ENCODE data around the gene COL11A2. TPM values are rescaled to one million over a fixed set of nuclear protein-coding genes. Genes with fewer than 3 reads are reported as not detected.
A peak's percentile ranks its signal among the peaks of the same experiment; 100 is the strongest.

COL11A2 gene
- polyA plus RNA-seq, 1 donor: 41.7 TPM

GRCh38 chr6:33171880-33172687, 20.2 kb downstream of the COL11A2 start:
- DNase-seq (ENCODE audit: low read depth): no peak

DNA sequence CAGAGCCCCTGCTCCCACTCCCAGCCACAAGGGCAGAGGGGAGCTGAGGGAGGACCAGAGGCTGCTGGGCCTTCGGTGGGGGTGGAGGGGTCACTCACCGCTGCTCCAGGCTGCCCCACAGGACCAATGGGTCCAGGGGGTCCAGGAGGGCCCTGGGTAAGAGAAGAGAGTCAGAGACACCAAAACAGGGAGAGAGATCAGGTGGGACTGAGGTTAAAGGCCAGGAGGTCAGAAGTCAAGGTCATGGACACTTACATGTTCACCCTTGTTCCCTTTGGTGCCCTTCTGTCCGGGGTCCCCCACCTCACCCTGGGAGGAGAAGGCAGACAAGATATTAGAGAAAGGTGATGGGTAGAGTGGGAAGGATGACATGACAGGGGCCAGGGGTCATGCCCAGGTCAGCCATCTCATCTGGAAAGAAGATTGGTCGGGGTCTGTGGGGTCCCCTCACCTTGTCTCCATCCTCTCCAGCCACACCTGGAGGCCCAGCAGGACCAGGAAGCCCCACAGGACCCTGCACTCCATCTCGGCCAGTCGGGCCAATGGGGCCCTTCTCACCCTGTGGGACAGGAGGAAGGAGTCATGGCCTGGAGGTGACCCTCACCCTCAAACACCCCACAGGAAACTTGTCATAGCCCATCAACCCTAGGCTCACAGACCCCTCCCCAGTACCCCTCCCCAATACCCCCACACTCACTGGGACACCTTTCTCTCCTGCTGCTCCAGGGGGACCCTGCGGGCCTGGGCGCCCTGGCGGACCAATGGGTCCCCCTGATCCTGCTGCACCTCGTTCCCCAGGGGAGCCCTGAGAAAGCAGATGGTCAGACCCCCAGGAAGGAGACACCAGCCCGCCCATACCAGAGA, 21.0 kb downstream of the COL11A2 start:
- no peak for DNase-seq (ENCODE audit: low read depth)

DNA sequence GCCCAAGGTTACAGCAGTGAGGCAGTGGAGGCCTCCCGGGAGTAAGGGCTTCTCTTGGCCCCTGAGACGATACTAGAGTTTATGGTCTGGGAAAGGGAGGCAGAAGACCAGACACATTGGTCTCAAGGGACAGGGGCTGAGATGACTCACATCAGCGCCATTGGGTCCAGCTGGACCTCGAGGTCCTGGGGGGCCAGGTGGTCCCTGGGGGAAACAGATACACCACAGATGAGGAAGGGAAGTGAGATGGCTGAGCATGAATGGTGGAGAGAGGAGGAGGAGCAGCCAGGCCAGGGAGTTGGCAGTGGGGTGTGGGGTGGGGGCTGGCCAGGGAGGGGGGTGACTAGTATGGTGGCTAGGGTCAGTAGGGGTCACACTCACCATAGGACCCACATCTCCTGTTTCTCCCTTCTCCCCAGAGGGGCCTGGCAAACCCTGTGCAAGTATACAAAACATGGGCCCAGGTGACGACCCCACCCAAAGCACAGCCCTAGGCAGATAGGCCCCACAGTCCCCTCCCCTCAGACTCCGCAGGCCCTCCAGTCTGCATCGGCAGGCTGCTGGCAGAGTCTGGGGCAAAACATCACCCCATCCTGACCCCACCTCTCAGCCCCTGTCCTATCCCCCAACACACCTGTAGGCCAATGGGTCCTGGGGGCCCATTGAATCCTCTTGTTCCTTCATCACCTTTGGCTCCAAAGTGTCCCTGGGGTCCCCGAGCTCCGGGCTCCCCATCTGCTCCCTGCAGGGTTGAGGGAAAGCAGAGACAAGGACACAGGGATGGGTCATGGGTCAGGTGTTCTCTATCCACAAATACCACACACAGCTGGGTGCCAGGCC, 21.9 kb downstream of the COL11A2 start:
- DNase-seq (ENCODE audit: low read depth): no peak

DNA sequence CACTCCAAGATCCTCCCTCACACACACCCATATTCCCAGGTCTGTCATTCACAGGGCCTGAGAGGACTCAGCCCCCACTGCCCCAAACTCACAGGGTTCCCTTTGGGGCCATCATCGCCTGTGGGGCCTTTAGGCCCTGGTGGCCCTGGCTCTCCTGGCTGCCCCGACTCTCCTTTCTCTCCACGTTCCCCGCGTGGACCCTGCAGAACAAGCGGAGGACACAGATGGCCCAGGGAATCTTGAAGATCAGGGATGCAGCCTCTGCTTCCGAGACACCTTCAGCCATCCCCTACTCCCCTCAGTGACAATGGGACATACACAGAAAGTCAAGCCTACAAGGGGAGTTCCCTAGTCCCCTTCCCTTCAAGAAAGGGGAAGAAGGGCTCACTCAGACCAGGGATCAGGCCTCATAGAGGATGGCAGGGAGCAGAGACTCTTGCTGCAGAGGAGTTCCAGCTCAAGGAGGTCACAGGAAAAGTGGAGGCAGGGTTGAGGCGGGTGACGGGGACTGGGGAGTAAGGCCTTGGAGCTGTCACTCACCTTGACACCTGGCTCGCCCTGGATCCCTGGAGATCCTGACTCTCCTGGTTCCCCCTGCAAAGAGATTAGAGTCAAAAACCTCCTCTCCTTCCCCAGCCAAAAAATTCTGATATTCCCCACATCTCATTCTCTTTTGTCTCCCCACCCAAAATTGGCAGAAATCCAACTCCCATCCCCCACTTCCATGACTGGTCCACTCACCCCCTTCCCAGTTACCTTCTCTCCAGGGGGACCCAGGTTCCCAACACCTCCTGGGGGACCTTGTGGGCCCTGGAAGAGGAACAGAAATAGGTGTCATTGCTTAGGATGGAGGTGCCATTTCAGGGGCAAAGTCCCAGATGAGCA, 22.7 kb downstream of the COL11A2 start:
- DNase-seq (ENCODE audit: low read depth): no peak

- no peak for DNase-seq (ENCODE audit: low read depth)
These were observed 23.6 kb downstream of the COL11A2 start for GRCh38 chr6:33168639-33169038.

DNA sequence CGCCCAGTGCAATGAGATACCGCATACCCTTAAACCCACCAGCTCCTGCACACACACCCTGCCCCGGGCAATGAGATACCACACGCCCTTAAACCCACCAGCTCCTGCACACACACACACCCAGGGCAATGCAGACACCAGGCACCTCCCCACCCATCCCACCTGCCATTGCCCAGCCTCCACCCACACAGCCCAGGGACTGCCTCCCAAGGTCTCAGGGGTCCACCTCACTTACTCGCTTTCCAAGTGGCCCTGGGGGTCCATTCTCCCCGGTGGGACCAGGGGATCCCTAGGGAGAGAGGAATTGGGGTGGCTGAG, 24.0 kb downstream of the COL11A2 start:
- no peak for DNase-seq (ENCODE audit: low read depth)

- DNase-seq (ENCODE audit: low read depth): no peak
These were observed 24.6 kb downstream of the COL11A2 start for GRCh38 chr6:33167374-33168283.

- DNase-seq (ENCODE audit: low read depth): no peak
These were observed 25.5 kb downstream of the COL11A2 start for GRCh38 chr6:33166811-33167210.

- DNase-seq (ENCODE audit: low read depth): no peak
These were observed 25.9 kb downstream of the COL11A2 start for GRCh38 chr6:33166363-33166762.

DNA sequence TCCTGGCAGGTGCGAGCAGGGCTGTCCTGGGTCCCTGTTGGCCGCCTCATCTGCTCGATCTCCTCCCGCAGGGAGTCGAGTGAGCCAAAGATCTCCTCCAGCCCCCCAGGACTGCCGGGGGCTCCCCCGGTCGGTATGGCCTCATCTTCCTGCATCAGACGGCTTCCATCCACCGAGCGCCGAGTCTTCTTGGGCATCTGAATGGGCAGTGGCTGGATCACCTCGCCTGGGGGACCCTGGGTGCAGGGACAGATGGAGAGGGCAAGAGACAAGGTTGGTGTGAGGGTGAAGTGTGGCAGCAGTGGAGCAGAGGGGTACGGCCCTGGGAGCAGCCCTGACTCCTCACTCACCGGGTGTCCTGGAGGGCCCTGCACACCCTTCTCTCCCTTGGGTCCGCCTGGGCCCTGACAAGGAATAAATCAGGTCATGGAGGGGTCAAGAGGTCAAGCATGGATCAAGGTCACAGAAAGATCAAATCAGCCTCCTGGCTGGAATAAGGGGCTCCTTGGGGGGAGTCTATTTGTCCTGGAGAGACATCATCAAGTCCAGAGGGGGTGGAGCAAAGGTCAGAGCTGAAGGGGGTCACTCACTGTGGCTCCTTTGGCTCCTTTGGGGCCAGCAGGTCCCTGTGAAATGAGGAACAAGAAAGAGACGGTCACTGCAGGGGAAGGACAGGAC, 26.5 kb downstream of the COL11A2 start:
- DNase-seq (ENCODE audit: low read depth): no peak

DNA sequence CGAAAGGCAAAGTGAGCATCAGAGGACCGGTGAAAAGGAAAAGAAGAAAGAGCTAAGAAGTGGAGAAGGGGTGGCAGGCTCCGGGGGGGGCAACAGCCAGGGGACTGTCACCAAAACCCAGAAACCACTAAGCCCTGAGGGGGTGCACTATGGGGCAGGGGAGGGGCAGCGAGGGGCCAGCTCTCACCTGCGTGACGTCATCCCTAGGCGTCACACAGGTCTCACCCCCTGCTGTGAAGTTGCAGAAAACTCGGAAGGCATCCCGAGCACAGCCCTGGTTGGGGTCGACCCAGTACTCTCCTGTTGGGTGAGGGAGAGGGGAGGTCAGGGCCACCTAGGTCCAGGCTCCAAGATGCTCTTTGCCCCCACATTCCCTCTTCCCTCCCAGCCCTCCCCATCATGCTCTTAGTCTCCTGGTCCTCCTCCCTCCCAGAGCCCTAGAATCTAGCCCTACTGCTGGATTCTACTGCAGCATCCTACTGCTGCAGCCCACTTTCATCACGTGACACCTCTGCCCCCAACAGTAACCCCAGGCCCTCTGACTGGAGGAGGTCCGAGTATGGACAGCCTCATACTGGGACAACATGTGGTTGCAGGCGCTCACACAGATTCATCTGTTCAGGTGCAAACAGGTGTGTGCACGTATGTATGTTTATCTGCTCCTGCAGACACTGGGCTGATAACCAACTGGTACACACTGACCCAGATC, 27.4 kb downstream of the COL11A2 start:
- no peak for DNase-seq (ENCODE audit: low read depth)

GRCh38 chr6:33164176-33164575, 28.1 kb downstream of the COL11A2 start:
- no peak for DNase-seq (ENCODE audit: low read depth)

GRCh38 chr6:33163540-33163939, 28.7 kb downstream of the COL11A2 start:
- DNase-seq (ENCODE audit: low read depth): no peak

GRCh38 chr6:33161354-33162331, 30.6 kb downstream of the COL11A2 start:
- no peak for DNase-seq (ENCODE audit: low read depth)

- peak; percentile 17 for DNase-seq (ENCODE audit: low read depth)
These were observed 31.4 kb downstream of the COL11A2 start for GRCh38 chr6:33160728-33161344.

- no peak for DNase-seq (ENCODE audit: low read depth)
These were observed 32.2 kb downstream of the COL11A2 start for GRCh38 chr6:33160096-33160495.

GRCh38 chr6:33156964-33157363, 35.3 kb downstream of the COL11A2 start:
- DNase-seq (ENCODE audit: low read depth): no peak

Data from forelimb muscle (tissue), 1 donor.